KOPT-K1 (cell line): Measurements from ENCODE around the gene TMEM164.

Experiments used
- H3K27ac ChIP-seq: fragments of 200-600 bp; sonication (generic); 2 replicates; pipeline ENCODE4 v1.5.1; 2016; ENCODE audit warnings: antibody characterized with exemption, mild to moderate bottlenecking, low read depth, low read length; ENCODE audit not compliant: poor library complexity, severe bottlenecking
- H3K36me3 ChIP-seq: fragments of 200-600 bp; sonication (generic); 2 replicates; pipeline ENCODE4 v1.5.1; 2017; ENCODE audit warnings: antibody characterized with exemption, mild to moderate bottlenecking, low read length, moderate library complexity; ENCODE audit not compliant: insufficient read depth
- H3K9me3 ChIP-seq: fragments of 200-600 bp; sonication (generic); 2 replicates; pipeline ENCODE4 v1.5.1; 2017; ENCODE audit warnings: antibody characterized with exemption, low read length, mild to moderate bottlenecking; ENCODE audit not compliant: insufficient read depth, poor library complexity, severe bottlenecking

The TMEM164 gene

DNA sequence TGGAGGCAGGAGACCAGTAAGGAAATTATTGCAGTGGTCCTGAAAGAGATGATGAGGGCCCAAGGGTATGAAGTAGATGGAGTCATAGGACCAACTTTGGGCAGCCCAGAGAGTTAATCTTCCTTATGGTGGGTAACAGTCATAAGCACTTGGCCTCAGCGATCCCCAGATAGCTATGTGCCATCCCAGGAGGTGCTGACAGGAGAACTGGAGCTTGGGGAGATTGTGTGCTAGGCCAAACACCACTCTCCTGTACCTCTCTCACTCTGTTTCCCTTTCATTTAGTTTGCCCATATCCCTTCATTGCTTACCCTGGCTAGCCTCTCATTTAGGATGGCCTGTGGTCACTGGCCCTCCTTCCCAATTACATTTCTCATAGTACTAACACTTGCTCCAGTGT is 60.0 kb downstream of the TMEM164 start:
- Histone ChIP-seq H3K9me3 (no peaks in the 10 kb centered on the region), H3K36me3 (peaks cover 17% of the 10 kb centered on the region)

DNA sequence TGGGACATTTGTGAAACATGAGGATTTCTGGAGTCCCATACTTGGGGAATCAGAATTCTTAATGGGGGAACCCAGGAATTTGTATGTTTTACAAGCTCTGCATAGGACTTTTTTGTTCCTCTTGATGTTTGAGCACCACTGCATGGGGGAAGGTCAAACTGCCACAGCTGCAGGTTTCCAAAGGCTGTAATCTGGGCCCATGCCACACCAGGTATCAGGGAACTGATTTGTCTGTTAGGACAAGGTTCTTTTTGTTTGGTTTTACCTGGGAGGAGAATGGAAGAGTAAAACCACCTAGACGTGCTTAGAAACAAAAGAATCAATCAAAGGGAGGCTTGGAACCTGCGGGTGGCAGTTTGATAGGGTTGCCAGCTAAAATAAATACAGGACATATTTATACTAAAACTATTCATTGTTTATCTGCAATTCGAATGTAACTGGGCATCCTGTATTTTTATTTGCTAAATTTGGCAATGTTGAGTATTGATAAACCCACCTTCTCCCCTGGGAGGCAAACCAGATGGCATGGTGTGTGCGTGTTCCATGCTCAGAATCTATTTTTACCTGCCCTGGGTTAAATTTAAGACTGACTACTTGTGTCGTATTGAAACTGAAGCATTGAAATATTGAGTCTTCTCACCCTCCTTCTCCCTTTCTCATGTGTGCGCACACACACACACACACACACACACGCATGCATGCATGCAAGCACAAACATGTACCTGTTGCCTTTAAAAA is 63.7 kb downstream of the TMEM164 start:
- Histone ChIP-seq H3K36me3 (peaks cover 26% of the 10 kb centered on the region), H3K9me3 (no peaks in the 10 kb centered on the region), H3K27ac (no peak overlapping the region)

More for the DNA sequence above, 60.0 kb downstream of the TMEM164 start:
- H3K27ac ChIP-seq: no peak overlapping the region

DNA sequence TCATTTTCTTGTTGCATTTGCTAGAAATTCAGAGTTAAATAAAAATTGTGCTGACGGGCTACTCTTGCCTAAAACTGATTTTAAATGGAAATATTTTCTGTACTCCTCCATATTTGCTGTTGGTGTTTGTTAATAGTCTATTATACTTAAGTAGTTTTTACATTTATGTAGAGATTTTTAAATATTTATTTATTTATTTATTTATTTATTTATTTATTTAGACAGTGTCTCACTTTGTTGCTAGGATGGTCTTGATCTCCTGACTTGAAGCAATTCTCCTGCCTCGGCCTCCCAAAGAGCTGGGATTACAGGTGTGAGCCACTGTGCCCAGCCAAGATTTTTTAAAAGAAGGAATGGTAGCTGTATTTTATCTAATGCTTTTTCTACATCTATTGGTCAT is 68.1 kb downstream of the TMEM164 start:
- H3K9me3 ChIP-seq: peaks cover 13% of the 10 kb centered on the region
- peaks cover 47% of the 10 kb centered on the region for H3K36me3 ChIP-seq
- no peak overlapping the region for H3K27ac ChIP-seq

DNA sequence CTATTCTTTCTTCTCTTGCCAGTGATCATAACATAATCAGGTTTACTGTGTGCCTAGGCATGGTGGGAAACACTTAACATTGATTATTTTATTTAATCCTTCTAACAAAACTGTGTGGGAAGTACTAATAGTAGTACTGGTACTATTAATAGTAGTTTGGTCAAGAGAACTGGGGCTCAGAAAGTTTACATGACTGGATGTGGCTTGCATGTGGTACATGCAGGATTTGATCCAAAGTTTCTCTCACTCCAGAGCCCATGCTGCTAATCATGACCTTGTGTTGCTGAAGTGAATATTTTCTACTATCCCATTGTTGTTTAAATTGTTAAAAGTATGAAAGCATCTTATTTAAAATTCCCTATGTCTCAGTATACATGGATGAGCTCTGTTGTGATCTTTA is 78.4 kb downstream of the TMEM164 start:
- H3K27ac ChIP-seq: no peak overlapping the region

DNA sequence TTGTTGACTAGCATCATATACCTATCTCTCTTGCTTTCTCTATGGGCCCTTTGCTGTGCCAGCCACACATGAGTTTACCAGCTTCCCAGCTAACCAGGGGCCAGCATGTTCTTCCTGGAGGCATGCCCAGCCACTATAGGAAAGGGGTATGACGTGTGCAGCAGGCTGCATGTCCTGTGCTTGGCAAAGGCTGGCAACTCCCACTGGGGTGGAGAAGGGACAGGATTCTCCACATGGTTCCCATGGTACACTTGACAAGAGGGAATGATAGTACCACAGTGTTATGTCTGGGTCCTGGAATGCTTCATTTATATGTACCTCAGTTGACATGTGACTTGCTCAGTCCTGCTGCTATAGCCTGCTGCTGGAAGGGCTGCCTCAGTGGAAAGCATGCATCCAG is 78.8 kb downstream of the TMEM164 start:
- Histone ChIP-seq H3K36me3 (0 out of 2 replicates have a peak, but pooled peaks cover 6% of the 10 kb centered on the region), H3K9me3 (no peaks in the 10 kb centered on the region), H3K27ac (no peak overlapping the region)

More for the DNA sequence above, 78.4 kb downstream of the TMEM164 start:
- 0 out of 2 replicates have a peak, but pooled peaks cover 6% of the 10 kb centered on the region for H3K36me3 ChIP-seq
- no peaks in the 10 kb centered on the region for H3K9me3 ChIP-seq

DNA sequence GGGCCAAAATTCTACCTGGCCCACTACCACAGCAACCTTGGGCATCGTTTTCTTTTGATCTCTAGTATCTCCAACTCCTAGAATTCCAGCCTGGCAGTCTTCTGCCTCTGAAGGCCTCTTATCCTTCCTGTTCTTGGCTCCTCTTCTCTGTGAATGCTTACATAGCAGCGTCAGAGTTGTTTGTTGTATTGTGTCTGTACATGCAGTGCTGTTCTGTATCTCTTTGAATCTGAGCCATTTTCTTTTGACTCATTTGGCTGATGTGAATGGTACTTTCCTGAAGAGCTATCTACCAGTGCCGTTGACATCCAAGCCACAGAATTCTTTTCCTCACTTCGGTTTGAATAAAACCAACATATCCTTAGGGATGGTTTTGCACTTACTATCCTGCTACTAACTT is 79.2 kb downstream of the TMEM164 start:
- no peak overlapping the region for H3K27ac ChIP-seq
- H3K36me3 ChIP-seq: 0 out of 2 replicates have a peak, but pooled peaks cover 6% of the 10 kb centered on the region
- H3K9me3 ChIP-seq: no peaks in the 10 kb centered on the region

DNA sequence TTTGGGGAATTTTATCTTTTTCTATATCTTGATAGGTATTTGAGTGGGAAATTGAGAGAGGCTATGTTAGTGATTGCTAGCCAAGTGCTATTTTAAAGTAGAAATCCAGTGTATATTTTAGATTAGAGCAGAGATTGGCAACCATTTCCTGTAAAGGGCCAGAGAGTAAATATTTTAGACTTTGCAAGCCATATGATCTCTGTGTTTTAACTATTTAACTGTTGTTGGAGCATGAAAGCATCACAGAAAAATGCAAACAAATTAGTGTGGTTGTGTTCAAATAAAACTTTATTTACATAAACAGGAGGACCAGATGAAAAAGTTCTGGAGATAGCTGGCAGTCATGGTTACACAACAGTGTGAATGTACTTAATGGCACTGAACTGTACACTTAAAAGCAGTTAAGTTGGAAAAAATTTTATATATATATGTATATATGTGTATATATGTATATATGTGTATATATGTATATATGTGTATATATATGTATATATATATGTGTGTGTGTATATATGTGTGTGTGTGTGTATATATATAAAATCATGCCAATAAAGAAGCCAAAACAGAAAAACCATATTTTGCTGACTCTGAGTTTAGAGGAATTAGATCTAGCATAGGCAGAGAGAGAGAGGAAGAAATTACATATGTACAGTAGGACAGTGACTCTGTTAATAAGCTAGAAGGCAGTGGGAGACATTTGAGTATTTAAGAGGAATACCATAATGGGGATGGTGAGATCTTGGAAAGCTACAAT is 83.4 kb downstream of the TMEM164 start:
- H3K27ac ChIP-seq: no peak overlapping the region
- no peaks in the 10 kb centered on the region for H3K9me3 ChIP-seq
- 0 out of 2 replicates have a peak, but pooled peaks cover 6% of the 10 kb centered on the region for H3K36me3 ChIP-seq

DNA sequence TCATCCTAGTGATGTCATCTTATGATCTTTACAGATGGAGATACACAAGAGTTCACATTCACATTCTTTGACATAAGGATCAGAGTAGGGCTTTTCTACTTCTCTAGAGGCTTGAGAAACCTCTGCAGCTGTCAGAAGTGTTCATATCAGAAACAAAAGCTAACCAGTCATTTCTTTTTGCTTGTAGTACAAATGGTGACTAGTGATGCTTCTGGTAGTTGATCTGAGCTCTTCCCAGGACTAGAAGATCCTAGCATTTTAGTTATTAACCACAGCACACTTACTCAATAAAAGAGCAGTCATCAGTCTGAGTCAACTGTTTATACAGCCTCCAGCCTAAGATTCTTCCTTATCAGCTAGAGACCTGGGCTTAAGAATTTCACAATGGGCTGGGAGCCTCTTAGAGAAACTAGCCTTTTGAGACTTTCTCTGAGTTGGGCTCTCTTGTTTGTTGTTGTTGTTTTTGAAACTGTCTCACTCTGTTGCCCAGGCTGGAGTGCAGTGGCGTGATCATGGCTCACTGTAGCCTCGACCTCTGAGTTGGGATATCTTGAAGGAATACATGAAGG is 84.1 kb downstream of the TMEM164 start:
- Histone ChIP-seq H3K27ac (no peak overlapping the region), H3K36me3 (0 out of 2 replicates have a peak, but pooled peaks cover under 1% of the 10 kb centered on the region), H3K9me3 (no peaks in the 10 kb centered on the region)

DNA sequence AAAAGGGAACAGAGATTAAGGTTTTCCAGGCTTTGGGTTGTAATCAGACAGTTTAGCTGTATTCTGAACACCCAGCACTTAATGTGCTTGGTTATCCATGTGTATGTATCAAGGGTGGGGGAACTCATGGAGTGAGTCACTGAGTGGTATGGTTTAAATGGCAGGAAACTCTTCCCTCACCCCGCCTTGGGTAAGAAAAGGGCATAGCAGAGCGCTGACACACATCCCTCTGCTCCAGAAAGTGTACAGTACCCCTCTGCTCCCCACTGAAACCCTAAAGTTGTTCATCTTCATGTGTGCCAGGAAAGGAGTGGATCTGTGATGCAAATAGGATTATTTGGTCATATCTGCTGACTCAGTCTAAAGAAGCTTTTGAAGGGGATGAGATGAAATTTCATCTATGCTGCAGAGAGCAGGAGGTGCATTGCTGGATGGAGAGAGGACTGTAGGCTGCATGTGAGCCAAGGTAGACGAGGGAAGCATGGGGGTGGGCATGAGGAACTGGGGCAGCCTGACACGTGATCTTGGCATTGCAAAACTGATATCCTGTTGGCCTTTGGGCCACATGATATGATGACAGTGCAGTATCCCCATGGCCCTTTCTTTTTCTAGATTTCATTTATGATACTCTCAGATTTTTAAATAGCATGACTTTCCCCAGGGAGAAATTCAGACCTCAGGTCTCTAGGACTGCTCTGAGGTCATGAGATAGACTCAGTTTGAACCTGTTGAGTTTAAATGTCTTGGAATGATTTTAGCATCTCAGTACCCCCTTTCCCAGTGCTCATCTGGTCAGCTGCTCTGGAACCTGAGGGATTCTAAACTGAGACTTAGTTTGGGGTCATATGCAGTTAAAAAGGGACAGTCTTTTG is 84.8 kb downstream of the TMEM164 start:
- no peak overlapping the region for H3K27ac ChIP-seq
- H3K9me3 ChIP-seq: no peaks in the 10 kb centered on the region
- no peaks in the 10 kb centered on the region for H3K36me3 ChIP-seq

DNA sequence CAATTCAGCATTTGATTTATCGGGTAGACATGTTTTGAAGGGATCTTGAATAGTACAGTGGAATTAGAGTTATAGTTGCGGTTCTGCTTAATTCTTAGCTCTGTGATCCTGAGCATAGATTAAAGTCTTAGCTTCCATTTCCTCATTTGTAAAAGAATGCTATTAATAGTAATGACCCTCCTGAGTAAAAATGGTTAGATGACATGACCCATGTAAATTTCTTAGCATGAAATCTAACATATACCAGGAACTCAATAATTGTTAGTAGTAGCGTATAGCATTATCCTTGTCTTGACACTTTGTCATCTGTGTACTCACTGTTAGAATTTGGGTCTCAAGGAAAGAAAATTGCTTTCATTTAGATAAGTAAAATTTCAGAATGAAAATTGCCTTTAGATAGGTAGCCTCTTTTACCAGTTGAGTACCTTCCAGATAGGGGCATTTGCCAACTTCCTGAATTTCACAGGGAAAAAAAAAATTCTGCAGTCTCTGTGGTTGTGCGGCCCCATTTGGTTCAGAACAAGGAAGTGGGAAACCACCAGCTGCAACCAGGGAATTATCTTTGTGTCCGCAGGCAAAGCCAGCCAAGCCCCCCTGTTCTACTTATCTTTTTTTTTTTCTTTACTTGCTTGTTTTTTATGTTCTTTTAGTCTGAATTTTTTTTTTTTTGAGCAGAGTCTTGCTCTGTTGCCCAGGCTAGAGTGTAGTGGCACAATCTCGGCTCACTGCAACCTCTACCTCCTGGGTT is 86.9 kb downstream of the TMEM164 start:
- Histone ChIP-seq H3K36me3 (no peaks in the 10 kb centered on the region), H3K9me3 (no peaks in the 10 kb centered on the region), H3K27ac (no peak overlapping the region)

DNA sequence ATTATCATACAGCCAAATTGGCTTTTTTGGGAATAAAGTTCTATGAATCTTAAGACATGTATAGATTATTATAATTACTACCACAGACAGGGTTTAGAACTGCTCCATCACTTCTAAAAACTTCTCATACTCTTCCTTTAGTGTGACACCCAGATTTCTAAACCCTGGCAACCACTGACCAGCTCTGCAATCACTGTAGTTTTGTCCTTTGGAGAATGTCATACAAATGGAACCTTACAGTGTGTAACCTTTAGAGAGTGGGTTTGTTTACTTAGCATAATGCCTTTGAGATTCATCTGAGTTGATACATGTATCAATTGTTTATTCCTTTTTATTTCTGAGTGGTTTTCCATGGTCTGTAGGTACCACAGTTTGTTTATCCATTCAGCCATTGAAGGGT is 95.0 kb downstream of the TMEM164 start:
- Histone ChIP-seq H3K27ac (no peak overlapping the region), H3K9me3 (no peaks in the 10 kb centered on the region), H3K36me3 (no peaks in the 10 kb centered on the region; the same call in 1 of the 2 replicates)

DNA sequence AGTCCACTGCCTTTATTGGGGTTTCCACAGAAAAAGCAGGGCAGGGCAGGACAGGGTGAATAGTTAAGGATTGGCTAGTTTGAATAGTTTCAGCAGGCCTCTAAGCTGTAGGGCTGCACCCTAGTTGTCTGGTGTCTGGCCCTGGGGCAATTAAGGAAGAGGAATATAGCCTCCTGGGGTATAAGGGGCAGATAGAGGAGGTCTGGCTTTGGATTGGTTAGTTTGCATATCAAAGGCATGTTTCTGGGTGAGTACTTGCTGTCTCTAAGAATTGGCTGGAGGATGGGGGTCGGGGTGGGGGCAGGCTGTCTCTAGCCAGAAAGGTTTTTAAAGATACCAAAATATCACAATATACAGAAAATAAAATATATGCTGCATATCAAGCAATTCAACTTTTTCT is 100.4 kb downstream of the TMEM164 start:
- Histone ChIP-seq H3K9me3 (no peaks in the 10 kb centered on the region), H3K27ac (no peak overlapping the region), H3K36me3 (no peaks in the 10 kb centered on the region)

DNA sequence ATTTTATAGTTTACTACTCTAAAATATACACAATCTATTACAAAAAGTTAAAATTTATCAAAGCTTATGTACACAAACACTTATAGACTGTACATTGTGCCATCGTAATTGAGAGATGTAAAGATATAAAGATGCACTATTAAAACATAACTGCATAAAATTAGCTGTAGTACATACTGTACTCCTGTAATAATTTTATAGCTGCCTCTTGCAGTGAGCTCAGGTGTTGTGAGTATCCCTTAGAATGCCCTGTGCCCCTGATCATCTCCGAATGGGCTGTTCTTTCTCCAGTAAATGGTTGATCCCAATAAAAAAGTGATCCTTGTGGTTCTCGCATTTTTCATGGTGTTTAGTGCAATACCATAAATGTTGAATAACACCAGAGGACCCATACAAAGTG is 101.2 kb downstream of the TMEM164 start:
- Histone ChIP-seq H3K36me3 (peaks cover 6% of the 10 kb centered on the region; the same call in 1 of the 2 replicates), H3K27ac (no peak overlapping the region), H3K9me3 (no peaks in the 10 kb centered on the region)

DNA sequence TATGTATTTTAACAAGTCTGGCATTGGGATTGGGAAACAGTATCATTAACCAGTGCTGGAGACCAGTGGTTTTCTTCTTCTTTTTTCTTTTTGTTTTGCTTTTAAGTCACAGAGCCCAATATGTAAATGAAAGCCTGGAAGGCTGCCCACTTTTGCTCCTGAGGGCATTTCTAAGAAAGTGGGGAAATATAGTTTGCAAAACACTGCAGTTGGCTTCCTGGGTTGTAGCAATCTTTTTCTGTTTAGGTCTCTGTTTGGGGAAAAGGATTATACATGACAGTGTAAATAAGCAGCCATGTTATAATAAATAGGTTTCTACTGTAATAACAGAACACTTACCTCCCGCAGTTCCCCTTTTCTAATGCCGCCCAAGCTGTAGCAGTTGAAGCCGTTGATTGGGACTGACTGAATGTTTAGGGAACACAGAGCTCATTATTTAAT is 105.5 kb downstream of the TMEM164 start:
- Histone ChIP-seq H3K36me3 (peaks cover 45% of the 10 kb centered on the region), H3K27ac (no peak overlapping the region), H3K9me3 (no peaks in the 10 kb centered on the region)
